ENCODE measurements around the gene TAF9B.
A peak's percentile ranks its signal among the peaks of the same experiment; 100 is the strongest.
"Not testable (repeated sequence)": the region's sequence is repeated elsewhere in the genome, so short reads cannot be mapped to it uniquely, and the experiment has no call there.

The TAF9B gene

GRCh38 chrX:78116365-78116764 is 23.1 kb downstream of the TAF9B start:
- no peak for DNase-seq (ENCODE audit: low spot score)

- no peak for DNase-seq (ENCODE audit: low spot score)
Observed at GRCh38 chrX:78111140-78111931, 28.1 kb downstream of the TAF9B start.

- DNase-seq (ENCODE audit: low spot score): no peak
Observed at GRCh38 chrX:78109458-78109857, 30.0 kb downstream of the TAF9B start.

GRCh38 chrX:78106651-78106986 is 32.8 kb downstream of the TAF9B start:
- no peak for DNase-seq (ENCODE audit: low spot score)

- no peak for DNase-seq (ENCODE audit: low spot score)
Observed at GRCh38 chrX:78105944-78106650, 33.4 kb downstream of the TAF9B start.

GRCh38 chrX:78104447-78105176 is 34.8 kb downstream of the TAF9B start:
- DNase-seq (ENCODE audit: low spot score): peak; percentile 66

DNA sequence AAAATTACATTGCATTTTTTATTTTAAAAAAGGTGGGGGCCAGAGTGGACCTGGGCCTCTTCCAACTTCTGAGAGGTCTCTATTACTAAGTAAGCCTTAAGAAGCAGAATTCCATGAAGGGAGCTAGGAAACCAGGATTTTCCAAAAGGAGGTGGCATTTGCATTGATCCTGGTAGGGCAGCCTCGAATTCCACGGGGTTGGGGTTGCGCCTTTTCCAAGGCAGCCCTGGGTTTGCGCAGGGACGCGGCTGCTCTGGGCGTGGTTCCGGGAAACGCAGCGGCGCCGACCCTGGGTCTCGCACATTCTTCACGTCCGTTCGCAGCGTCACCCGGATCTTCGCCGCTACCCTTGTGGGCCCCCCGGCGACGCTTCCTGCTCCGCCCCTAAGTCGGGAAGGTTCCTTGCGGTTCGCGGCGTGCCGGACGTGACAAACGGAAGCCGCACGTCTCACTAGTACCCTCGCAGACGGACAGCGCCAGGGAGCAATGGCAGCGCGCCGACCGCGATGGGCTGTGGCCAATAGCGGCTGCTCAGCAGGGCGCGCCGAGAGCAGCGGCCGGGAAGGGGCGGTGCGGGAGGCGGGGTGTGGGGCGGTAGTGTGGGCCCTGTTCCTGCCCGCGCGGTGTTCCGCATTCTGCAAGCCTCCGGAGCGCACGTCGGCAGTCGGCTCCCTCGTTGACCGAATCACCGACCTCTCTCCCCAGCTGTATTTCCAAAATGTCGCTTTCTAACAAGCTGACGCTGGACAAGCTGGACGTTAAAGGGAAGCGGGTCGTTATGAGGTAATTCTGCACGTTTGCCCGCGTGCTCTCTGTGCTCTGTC is 35.6 kb downstream of the TAF9B start, which contains the start of gene PGK1:
Gene PGK1, plus strand, starts transcription at position 626 of the 824 bp plus-strand sequence. Its CDS starts 93 bp downstream, at position 719.
- DNase-seq (ENCODE audit: low spot score): peak; percentile 93

GRCh38 chrX:78103001-78103622 is 36.3 kb downstream of the TAF9B start:
- no peak for DNase-seq (ENCODE audit: low spot score)

DNA sequence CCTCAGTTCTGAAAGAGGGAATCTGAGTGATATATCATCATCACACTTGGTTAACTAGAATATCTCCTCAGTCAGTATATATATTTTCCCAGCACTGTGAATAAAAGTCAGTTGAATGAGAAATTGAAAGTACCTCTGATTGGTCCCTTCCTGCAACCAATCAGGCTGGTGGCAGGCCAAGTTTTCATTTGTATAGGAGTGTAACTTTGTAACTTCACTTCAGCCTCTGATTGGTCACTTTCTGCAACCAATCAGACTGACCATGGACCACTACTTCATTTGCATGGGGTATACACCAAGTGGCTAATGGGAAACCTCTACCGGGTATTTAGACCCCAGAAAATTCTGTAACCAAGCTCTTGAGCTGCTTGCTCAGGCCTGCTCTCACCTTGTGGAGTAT is 37.4 kb downstream of the TAF9B start:
- DNase-seq (ENCODE audit: low spot score): no peak

DNA sequence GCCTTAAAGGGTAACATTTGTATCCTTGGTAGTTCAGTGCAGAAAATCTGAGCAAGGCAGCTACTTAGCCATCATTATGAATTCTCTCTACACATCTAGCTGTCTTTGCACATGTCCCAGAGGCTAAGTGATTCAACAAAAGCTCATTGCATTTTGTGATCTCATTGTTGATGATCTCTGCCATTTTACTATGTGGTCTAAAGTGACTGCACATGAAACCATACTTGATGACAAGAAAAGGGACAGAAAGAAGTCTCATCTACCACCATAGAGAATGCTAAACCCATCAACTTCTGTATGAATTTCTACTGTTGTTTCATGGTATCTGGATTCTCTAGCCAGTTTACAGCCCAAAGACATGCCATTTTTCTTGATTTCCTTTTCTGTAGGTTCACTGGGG is 41.3 kb downstream of the TAF9B start:
- no peak for DNase-seq (ENCODE audit: low spot score)

GRCh38 chrX:78092296-78092695 is 47.2 kb downstream of the TAF9B start:
- no peak for DNase-seq (ENCODE audit: low spot score)

DNA sequence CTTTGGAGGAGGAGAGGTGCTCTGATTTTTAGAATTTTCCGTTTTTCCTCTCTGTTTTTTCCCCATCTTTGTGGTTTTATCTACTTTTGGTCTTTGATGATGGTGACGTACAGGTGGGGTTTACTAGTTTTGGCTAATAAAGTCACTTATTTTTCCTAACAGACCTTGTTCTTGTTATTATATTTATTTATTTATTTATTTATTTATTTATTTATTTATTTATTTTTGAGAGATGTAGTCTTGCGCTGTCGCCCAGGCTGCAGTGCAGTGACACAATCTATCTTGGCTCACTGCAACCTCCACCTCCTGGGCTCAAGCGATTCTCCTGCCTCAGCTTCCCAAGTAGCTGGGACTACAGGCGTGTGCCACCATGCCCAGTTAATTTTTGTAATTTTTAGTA is 58.0 kb downstream of the TAF9B start:
- not testable (repeated sequence) for DNase-seq (ENCODE audit: low spot score)
